Measurements from ENCODE around the gene BEST1. TPM values are rescaled to one million over a fixed set of nuclear protein-coding genes. Genes with fewer than 3 reads are reported as not detected.

BEST1 gene
- total RNA-seq, 1 experiment from 2014 or later, result 0.13 TPM

DNA sequence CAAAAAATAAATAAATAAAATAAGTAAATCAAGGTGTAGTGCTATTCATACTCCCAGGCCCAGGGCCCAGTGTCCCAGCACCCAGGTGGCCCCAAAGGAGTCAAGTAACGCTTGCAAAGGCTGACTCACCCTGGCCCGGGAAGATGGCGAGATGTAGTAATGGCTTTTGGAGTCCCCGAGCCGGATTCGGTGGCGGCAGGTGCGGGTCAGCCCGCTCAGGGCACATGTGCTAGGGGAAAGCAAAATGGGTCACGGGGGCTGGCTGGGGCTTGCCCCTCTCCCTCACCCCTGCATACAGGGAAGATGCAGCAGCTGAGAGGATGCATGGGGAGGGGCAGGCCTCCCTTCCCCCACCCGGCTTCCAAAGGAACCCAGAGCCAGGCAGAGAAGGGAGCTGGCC, 47.8 kb upstream of the BEST1 start:
- in situ Hi-C loops (cut with HindIII; ENCODE audit: low pct_unique_long_range_greater_than_20kb, low sequenced_read_pairs), result no loop called here
- CTCF ChIA-PET, result interaction anchor here (0.7 to 2.3 kb wide), 5 partner anchors 40 to 206 kb away, joined by 3 to 9 read pairs (median 4); no protein-coding TSS in a partner anchor
- POLR2A ChIA-PET, result no interaction called here
- no peak overlapping the region for H3K27ac ChIP-seq (ENCODE audit: low read length)
- intact Hi-C loops (cut with micrococcal nuclease; ENCODE audit: unreplicated experiment), result no loop called here
- TF ChIP-seq SIN3A (IDR thresholded peaks at IDR 0.05; ENCODE audit: borderline replicate concordance, insufficient read depth, low read depth, low read length) (no peak), POLR2AphosphoS5 (IDR thresholded peaks at IDR 0.05; ENCODE audit: low read depth, low read length) (no peak), TCF7L2 (IDR thresholded peaks at IDR 0.05; ENCODE audit: low read depth, low read length) (no peak)
- TF ChIP-seq, protein P1, sequence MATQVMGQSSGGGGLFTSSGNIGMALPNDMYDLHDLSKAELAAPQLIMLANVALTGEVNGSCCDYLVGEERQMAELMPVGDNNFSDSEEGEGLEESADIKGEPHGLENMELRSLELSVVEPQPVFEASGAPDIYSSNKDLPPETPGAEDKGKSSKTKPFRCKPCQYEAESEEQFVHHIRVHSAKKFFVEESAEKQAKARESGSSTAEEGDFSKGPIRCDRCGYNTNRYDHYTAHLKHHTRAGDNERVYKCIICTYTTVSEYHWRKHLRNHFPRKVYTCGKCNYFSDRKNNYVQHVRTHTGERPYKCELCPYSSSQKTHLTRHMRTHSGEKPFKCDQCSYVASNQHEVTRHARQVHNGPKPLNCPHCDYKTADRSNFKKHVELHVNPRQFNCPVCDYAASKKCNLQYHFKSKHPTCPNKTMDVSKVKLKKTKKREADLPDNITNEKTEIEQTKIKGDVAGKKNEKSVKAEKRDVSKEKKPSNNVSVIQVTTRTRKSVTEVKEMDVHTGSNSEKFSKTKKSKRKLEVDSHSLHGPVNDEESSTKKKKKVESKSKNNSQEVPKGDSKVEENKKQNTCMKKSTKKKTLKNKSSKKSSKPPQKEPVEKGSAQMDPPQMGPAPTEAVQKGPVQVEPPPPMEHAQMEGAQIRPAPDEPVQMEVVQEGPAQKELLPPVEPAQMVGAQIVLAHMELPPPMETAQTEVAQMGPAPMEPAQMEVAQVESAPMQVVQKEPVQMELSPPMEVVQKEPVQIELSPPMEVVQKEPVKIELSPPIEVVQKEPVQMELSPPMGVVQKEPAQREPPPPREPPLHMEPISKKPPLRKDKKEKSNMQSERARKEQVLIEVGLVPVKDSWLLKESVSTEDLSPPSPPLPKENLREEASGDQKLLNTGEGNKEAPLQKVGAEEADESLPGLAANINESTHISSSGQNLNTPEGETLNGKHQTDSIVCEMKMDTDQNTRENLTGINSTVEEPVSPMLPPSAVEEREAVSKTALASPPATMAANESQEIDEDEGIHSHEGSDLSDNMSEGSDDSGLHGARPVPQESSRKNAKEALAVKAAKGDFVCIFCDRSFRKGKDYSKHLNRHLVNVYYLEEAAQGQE (IDR thresholded peaks at IDR 0.05; ENCODE audit: insufficient read depth in 1 of 2, low read depth in 2 of 2, low read length in 1 of 2), result no peak
- TF ChIP-seq, protein P2, sequence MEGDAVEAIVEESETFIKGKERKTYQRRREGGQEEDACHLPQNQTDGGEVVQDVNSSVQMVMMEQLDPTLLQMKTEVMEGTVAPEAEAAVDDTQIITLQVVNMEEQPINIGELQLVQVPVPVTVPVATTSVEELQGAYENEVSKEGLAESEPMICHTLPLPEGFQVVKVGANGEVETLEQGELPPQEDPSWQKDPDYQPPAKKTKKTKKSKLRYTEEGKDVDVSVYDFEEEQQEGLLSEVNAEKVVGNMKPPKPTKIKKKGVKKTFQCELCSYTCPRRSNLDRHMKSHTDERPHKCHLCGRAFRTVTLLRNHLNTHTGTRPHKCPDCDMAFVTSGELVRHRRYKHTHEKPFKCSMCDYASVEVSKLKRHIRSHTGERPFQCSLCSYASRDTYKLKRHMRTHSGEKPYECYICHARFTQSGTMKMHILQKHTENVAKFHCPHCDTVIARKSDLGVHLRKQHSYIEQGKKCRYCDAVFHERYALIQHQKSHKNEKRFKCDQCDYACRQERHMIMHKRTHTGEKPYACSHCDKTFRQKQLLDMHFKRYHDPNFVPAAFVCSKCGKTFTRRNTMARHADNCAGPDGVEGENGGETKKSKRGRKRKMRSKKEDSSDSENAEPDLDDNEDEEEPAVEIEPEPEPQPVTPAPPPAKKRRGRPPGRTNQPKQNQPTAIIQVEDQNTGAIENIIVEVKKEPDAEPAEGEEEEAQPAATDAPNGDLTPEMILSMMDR (IDR thresholded peaks at IDR 0.05), result no peak
- DNase-seq (ENCODE audit: low read depth, low spot score), result no peak
- no TSS peak for BruUV-seq (replicated peaks)
- H3K36me3 ChIP-seq (ENCODE audit: control insufficient read depth, insufficient read depth, low read length), result no peaks in the 10 kb centered on the region
- ATAC-seq, result no peak
- H3K4me3 ChIP-seq (ENCODE audit: low read depth in 2 of 2, low read length in 2 of 2), result no peak overlapping the region
- no peaks in the 10 kb centered on the region for H3K27me3 ChIP-seq (ENCODE audit: control insufficient read depth, insufficient read depth, low read length)
- H3K9me3 ChIP-seq (ENCODE audit: control insufficient read depth, insufficient read depth, low read depth, low read length), result no peaks in the 10 kb centered on the region
- H3K4me1 ChIP-seq (ENCODE audit: control insufficient read depth, insufficient read depth, low read length), result no peaks in the 10 kb centered on the region

DNA sequence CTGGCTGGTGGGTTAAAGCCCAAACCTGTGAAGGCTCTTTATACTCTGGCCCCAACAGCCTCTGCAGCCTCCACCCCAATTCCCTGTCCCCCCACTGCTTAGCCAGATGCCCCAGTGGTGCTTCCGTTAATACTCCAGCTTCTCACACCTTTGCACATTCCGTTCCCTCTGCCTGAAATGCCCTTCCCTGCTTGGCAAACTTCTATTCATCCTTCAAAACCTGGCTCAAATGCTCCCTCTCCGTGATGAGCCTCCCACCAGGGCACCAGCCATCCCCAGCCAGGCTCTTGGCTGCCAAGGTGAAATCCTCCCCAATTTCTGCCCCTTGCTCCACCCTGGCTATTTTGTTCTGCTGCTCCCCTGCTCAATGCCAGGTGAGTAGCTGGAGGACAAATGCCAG, 46.3 kb upstream of the BEST1 start:
- BruUV-seq (replicated peaks), result no TSS peak
- Histone ChIP-seq H3K4me1 (ENCODE audit: control insufficient read depth, insufficient read depth, low read length) (no peaks in the 10 kb centered on the region), H3K36me3 (ENCODE audit: control insufficient read depth, insufficient read depth, low read length) (no peaks in the 10 kb centered on the region), H3K9me3 (ENCODE audit: control insufficient read depth, insufficient read depth, low read depth, low read length) (no peaks in the 10 kb centered on the region), H3K27me3 (ENCODE audit: control insufficient read depth, insufficient read depth, low read length) (no peaks in the 10 kb centered on the region), H3K27ac (ENCODE audit: low read length) (no peak overlapping the region), H3K4me3 (ENCODE audit: low read depth in 2 of 2, low read length in 2 of 2) (no peak overlapping the region)
- DNase-seq (ENCODE audit: low read depth, low spot score) (no peak), ATAC-seq (no peak)
- intact Hi-C loops (cut with micrococcal nuclease; ENCODE audit: unreplicated experiment), result no loop called here
- TF ChIP-seq SIN3A (IDR thresholded peaks at IDR 0.05; ENCODE audit: borderline replicate concordance, insufficient read depth, low read depth, low read length) (no peak), POLR2AphosphoS5 (IDR thresholded peaks at IDR 0.05; ENCODE audit: low read depth, low read length) (no peak), TCF7L2 (IDR thresholded peaks at IDR 0.05; ENCODE audit: low read depth, low read length) (no peak)
- TF ChIP-seq, protein P2 (IDR thresholded peaks at IDR 0.05), result no peak
- POLR2A ChIA-PET, result no interaction called here
- in situ Hi-C loops (cut with HindIII; ENCODE audit: low pct_unique_long_range_greater_than_20kb, low sequenced_read_pairs), result no loop called here
- CTCF ChIA-PET, result interaction anchor here (1.2 kb wide), 1 partner anchor 43 kb away, joined by 3 read pairs; no protein-coding TSS in a partner anchor
